GM18526 (cell line): ENCODE data around the gene PARVG.

Experiments used
- POLR2A ChIP-seq: IDR thresholded peaks from 3 replicates; pipeline ENCODE4 v1.6.1; 2011; ENCODE audit not compliant: insufficient read length; ENCODE audit errors: extremely low read depth

Gene PARVG

GRCh38 chr22:44182588-44183286 is 2.0 kb downstream of the PARVG start:
- peak; percentile 38 for TF ChIP-seq POLR2A

GRCh38 chr22:44183287-44183588 is 2.5 kb downstream of the PARVG start:
- no peak for TF ChIP-seq POLR2A

- no peak for TF ChIP-seq POLR2A
These were observed 3.3 kb downstream of the PARVG start for GRCh38 chr22:44184006-44184405.

- no peak for TF ChIP-seq POLR2A
These were observed 4.8 kb downstream of the PARVG start for GRCh38 chr22:44185237-44186120.

- no peak for TF ChIP-seq POLR2A
These were observed 5.4 kb downstream of the PARVG start for GRCh38 chr22:44186121-44186510.

GRCh38 chr22:44186737-44187136 is 6.0 kb downstream of the PARVG start:
- no peak for TF ChIP-seq POLR2A

GRCh38 chr22:44187652-44188230 is 7.0 kb downstream of the PARVG start:
- no peak for TF ChIP-seq POLR2A

- TF ChIP-seq POLR2A = no peak
These were observed 7.6 kb downstream of the PARVG start for GRCh38 chr22:44188316-44188715.

- no peak for TF ChIP-seq POLR2A
These were observed 8.4 kb downstream of the PARVG start for GRCh38 chr22:44188986-44189630.

- TF ChIP-seq POLR2A = no peak
These were observed 9.8 kb downstream of the PARVG start for GRCh38 chr22:44190381-44190976.

GRCh38 chr22:44191036-44191454 is 10.3 kb downstream of the PARVG start:
- no peak for TF ChIP-seq POLR2A

- TF ChIP-seq POLR2A = no peak
These were observed 11.5 kb downstream of the PARVG start for GRCh38 chr22:44192098-44192815.

GRCh38 chr22:44192816-44193534 is 12.2 kb downstream of the PARVG start:
- no peak for TF ChIP-seq POLR2A

GRCh38 chr22:44193535-44193891 is 12.8 kb downstream of the PARVG start:
- TF ChIP-seq POLR2A = no peak
